GM18870 (cell line): ENCODE data around the gene GTF2IRD2.
"Not testable (repeated sequence)": the region's sequence is repeated elsewhere in the genome, so short reads cannot be mapped to it uniquely, and the experiment has no call there.

Source experiments
- ATAC-seq: cut with Tn5 transposase; IDR thresholded peaks from one replicate; pipeline ENCODE4 v1.9.1; 2021; ENCODE audit warnings: moderate library complexity; ENCODE audit not compliant: unreplicated experiment

Gene GTF2IRD2

GRCh38 chr7:74850833-74851721 lies at the start of gene GTF2IRD2:
GTF2IRD2 (minus strand) TSS chr7:74851605; CDS start chr7:74836378, 15,227 bp downstream.
- peak; percentile 71 for ATAC-seq

- peak; percentile 58 for ATAC-seq
These were observed 39.0 kb upstream of the GTF2IRD2 start for GRCh38 chr7:74890158-74891123.

- ATAC-seq: peak; percentile 14
These were observed 38.2 kb upstream of the GTF2IRD2 start for GRCh38 chr7:74889518-74890129.

GRCh38 chr7:74885295-74885694 lies 33.9 kb upstream of the GTF2IRD2 start:
- not testable (repeated sequence) for ATAC-seq

- not testable (repeated sequence) for ATAC-seq
These were observed 30.7 kb upstream of the GTF2IRD2 start for GRCh38 chr7:74882110-74882509.

- not testable (repeated sequence) for ATAC-seq
These were observed 23.5 kb upstream of the GTF2IRD2 start for GRCh38 chr7:74874748-74875512.

- ATAC-seq: not testable (repeated sequence)
These were observed 22.8 kb upstream of the GTF2IRD2 start for GRCh38 chr7:74874104-74874747.

- ATAC-seq: not testable (repeated sequence)
These were observed 21.1 kb upstream of the GTF2IRD2 start for GRCh38 chr7:74872542-74872941.

GRCh38 chr7:74865777-74866176 lies 14.4 kb upstream of the GTF2IRD2 start:
- ATAC-seq: not testable (repeated sequence)

- not testable (repeated sequence) for ATAC-seq
These were observed 1.6 kb downstream of the GTF2IRD2 start for GRCh38 chr7:74849853-74850252.

- not testable (repeated sequence) for ATAC-seq
These were observed 21.0 kb downstream of the GTF2IRD2 start for GRCh38 chr7:74830411-74830810.

- not testable (repeated sequence) for ATAC-seq
These were observed 21.4 kb downstream of the GTF2IRD2 start for GRCh38 chr7:74829959-74830358.

- ATAC-seq: not testable (repeated sequence)
These were observed 30.1 kb downstream of the GTF2IRD2 start for GRCh38 chr7:74821259-74821658.

- ATAC-seq: peak; percentile 80
These were observed 31.1 kb downstream of the GTF2IRD2 start for GRCh38 chr7:74820146-74820805.

- not testable (repeated sequence) for ATAC-seq
These were observed 35.5 kb downstream of the GTF2IRD2 start for GRCh38 chr7:74815882-74816281.

GRCh38 chr7:74798644-74799043 lies 52.8 kb downstream of the GTF2IRD2 start:
- not testable (repeated sequence) for ATAC-seq

GRCh38 chr7:74797848-74798622 lies 53.4 kb downstream of the GTF2IRD2 start:
- ATAC-seq: not testable (repeated sequence)

GRCh38 chr7:74789200-74789736 lies 62.1 kb downstream of the GTF2IRD2 start:
- ATAC-seq: not testable (repeated sequence)
